Jurkat, Clone E6-1 (cell line): ENCODE measurements around the gene OR6S1.
"Not testable (repeated sequence)": the region's sequence is repeated elsewhere in the genome, so short reads cannot be mapped to it uniquely, and the experiment has no call there.

Experiments used
- DNase-seq: peaks from one replicate; pipeline ENCODE4 v3.0.0-alpha.2; 2011; ENCODE audit warnings: low read depth, low spot score
- H3K4me3 ChIP-seq: 2 replicates; pipeline ENCODE4 v1.5.1; 2011; ENCODE audit warnings: mild to moderate bottlenecking, low read length, control low read depth, moderate library complexity

OR6S1 gene

DNA sequence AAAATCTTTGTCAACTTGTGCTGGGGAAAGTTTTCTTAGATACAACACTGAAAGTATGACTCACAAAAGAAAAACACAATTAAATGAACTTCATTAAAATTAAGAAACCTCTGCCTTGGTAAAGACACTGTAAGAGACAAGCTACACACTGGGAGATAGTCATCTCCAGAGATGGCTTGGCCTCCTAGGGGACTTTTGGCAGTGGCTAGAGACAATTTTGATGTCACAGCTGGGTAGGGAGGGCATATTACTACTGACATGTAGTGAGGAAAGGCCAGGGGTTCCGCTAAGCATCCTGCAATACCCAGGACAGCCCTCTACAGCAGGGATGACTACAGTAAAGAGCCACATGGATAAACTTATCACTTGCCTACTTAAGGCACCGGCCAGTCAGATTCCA lies 34.2 kb upstream of the OR6S1 start:
- DNase-seq = no peak
- H3K4me3 ChIP-seq = no peak overlapping the region

DNA sequence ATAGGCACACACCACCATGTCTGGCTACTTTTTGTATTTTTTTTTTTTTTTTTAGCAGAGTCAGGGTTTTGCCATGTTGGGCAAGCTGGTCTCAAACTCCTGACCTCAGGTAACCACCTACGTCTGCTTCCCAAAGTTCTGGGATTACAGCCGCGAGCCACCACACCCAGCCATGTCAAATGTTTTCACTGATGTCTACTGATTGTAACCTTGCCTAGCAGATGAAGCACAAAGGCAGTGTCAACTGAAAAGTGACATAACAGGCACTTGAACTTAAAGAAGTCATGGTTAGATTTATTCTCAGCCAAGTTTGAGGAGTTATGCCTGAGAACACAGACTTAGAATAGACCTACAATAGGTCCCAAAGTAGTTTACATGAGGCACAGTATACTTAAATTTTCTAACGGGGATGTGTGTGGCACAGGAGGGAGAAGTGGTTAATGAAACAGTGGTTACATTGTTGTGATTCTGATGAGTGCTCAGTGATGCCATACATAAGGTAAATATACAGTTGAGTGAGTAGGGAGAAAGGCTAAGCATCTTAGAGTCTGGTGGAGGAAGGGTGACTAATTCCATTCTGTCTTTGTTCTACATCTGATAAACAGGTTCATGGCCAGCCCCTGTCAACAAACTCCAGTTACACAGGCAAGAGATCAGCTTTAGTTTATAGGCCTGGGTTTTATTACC lies 30.2 kb upstream of the OR6S1 start:
- DNase-seq = no peak
- no peak overlapping the region for H3K4me3 ChIP-seq

DNA sequence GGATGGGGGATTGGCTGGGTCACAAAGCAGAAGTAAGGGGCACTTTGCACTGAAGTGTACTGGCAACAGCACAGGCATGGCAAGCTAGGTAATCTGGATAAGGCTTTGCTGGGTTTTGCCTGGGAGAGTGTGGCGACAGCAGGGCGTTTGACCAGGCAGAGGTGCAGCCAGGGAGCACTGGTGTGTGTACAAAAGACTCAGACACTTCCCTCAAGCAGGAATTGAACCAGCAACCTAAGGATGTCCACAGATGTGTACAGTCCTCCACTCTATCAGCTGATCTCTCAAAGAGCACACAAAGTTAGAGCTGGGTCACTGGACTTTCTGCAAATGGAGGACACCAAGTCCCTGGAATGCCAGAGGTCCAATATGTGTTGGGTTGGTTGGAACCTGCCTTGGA lies 27.5 kb upstream of the OR6S1 start:
- no peak for DNase-seq
- no peak overlapping the region for H3K4me3 ChIP-seq

DNA sequence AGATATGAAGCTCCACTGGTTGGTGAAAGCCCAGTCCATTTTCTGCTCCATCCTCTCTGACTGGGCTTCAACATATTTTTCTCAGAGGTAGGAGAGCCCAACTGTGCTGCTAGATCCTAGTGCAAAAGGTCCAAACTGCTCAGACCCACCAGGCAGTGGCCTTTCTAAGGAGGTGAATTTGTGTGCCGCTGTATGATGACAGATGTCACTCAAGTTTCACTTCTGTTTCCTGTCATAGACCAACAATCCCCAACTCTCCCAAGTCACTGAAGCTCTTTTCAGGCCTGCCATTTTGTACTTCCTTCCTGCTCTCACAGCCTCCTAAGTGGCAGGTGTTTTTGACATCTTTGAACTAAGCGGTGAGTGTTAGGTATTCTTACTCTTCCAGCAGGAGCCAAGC lies 26.5 kb upstream of the OR6S1 start:
- DNase-seq = peak; percentile 56

DNA sequence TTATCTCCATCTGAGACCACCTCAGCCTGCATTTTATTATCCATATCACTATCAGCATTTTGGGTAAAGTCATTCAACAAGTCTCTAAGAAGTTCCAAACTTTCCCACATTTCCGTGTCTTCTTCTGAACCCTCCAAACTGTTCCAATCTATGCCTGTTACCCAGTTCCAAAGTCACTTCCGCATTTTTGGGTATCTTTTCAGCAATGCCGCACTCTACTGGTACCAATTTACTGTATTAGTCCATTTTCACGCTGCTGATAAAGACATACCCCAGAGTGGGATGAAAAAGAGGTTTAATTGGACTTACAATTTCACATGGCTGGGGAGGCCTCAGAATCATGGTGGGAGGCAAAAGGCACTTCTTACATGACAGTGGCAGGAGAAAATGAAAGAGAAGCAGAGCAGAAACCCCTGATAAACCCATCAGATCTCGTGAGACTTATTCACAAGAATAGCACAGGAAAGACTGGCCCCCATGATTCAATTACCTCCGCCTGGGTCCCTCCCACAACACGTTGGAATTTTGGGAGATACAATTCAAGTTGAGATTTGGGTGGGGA lies 25.0 kb upstream of the OR6S1 start:
- not testable (repeated sequence) for H3K4me3 ChIP-seq, DNase-seq

More for the DNA sequence above, 26.5 kb upstream of the OR6S1 start:
- H3K4me3 ChIP-seq = no peak overlapping the region

DNA sequence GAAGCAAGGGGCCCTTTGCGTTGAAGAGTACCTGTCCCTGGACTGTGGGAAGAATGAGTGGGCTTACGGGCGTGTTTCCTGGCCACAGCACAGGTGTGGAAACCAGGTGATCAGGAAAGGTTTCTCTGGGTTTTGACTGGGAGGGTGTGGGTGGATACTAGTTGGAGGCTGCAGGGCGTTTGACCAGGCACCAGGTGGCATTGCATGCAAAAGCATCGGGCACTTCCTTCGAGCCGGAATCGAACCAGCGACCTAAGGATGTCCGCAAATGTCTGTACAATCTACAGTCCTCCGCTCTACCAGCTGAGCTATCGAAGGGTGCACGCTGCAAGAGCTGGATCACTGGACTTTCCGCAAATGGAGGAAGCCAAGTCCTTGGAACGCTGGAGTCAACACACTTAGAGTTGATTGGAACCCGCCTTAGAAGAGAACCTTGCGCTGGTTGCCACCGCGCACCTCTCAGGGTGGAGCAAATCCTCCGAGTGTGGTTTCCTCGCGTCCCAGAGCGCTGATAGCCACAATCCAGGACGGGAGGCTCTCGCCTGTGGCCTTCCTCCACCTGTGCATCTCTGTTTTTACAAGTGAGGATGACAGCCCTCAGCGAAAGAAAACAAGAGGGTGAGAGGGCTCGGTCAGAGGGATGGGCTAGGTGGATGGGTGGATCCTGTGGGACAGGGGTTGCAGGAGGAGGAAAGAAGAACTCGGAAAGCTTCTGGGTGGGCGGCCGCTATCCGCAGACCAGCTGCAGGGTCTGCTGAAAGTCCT lies 21.7 kb upstream of the OR6S1 start:
- no peak overlapping the region for H3K4me3 ChIP-seq
- DNase-seq = no peak

DNA sequence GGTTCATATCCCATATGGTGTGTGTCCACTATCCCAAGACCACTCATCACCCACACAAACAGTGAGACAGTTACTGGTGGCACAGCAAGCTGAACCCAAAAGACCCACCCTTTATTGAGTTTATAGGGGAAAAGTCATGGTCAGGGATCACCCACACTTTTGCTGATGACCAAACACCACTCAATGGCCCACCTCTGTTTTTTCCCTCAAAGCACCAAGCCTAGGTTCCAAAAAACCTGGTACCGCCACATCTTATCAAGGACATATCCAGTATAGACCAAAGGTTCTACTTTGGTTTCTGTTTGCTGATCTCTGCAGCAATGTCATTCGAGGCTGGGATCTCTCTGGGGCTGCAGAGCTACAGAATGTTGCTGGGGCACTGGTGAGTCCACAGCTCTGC lies 19.7 kb upstream of the OR6S1 start:
- DNase-seq = no peak
- no peak overlapping the region for H3K4me3 ChIP-seq

DNA sequence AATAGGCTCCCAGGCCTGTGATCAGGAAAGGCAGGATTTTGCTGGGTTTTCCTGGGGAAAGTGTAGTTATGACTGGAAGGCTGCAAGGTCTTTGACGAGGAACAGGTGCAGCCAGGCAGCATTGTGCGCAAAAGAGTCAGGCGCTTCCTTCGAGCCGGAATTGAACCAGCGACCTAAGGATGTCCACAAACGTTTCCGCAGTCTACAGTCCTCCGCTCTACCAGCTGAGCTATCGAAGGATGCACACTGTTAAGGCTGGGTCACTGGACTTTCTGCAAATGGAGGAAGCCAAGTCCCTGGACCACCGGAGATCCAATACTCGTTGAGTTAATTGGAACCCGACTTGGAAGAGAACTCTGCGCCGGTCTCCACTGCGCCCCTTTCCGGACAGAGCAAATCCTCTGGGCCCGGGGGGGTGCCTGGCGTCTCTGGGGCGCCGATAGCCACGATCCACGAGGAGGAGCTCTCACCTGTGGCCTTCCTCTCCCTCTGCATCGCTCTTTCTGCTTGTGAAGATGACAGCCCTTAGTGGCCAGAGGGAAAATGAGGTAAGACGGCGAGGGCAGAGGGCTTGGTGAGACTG lies 18.4 kb upstream of the OR6S1 start:
- no peak for DNase-seq
- H3K4me3 ChIP-seq = no peak overlapping the region

DNA sequence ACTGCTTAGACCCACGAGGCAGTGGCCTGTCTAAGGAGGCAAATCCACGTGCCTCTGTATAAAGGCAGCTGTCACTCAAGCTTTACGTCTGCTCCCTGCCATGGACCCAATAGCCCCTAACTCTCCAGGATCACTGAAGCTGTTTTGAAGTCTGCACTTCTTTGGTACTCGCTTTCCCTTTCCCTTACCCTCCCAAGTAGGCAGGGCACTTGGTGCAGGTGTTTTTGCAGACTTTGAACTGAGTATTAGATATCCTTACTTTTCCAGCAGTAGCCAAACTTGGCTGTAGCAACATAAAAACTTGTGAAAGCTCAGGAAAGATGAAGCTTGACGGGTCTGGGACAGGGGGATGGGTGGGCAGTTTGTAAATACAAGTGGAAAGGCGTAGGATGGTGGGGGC lies 17.8 kb upstream of the OR6S1 start:
- H3K4me3 ChIP-seq = no peak overlapping the region
- no peak for DNase-seq

DNA sequence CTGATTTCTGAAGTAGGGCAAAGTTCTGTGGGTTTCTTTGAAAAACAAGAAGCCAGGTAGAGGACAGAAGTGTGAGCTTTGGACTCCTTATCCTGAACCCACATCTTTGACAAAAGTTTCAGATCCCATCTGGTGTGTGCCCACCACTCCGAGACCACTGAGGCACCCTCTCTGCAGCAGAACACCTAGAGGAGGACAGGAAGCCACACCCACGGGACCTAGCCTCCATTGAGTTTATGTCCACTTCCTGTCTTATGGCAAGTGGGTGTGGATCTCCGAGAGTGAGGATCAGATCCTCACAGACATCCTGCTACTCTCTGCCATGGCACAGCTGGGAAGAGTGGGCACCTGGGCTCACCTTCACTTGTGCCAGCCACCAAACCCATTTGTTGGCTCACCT lies 16.8 kb upstream of the OR6S1 start:
- no peak overlapping the region for H3K4me3 ChIP-seq
- no peak for DNase-seq

DNA sequence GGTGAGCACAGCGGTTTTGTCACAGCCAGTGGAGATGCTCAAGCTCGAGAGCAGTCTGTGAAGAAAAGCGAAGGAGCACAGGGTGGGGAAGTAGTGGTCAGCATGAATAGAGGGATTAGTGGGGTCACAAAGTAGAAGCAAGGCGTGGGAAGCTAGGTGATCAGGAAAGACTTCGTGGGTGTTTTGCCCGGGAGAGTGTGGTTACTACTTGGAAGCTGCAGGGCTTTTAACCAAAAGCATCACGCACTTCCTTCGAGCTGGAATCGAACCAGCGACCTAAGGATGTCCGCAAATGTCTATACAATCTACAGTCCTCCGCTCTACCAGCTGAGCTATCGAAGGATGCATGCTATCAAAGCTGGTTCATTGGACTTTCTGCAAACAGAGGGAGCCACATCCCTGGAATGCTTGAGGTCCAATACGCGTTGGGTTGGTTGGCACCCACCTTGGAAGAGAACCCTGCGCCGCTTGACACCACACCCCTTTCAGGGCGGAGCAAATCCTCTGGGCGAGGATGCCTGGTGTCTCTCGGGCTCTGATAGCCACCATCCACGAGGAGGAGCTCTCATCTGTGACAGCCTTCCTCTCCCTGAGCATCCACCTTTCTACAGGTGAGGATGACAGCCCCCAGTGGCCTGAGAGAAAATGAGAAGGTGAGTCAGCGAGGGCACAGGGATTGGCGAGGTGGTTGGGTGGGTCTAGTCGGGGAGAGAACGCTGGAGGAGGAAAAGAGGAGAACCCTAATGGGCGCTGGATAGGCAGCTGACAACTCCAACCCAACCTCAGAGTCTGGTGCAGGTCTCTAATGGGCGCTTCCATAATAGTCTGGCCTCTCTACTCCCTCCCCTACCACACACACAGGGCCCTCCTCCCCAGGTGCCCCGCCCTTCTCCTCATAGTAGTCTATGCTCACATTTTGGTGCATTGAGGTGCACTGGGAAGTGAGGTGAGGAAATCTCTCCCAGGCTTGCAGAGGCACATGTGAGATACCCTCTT lies 16.0 kb upstream of the OR6S1 start:
- DNase-seq = no peak
- H3K4me3 ChIP-seq = no peak overlapping the region

DNA sequence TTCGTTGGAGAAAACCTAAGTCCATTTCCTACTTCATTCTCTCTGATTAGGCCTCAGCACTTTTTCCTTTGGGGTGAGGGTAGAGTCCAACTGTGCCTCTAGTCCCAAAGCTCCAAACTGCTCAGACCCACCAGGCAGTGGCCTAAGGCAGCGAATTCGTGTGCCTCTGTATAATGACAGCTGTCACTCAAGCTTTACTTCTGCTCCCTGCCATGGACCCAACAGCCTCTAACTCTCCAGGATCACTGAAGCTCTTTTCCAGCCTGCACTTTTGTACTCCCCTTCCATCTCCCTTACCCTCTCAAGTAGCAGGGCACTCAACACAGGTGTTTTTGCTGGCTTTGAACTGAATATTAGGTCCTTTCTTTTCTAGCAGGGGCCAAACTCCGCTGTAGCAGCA lies 14.8 kb upstream of the OR6S1 start:
- no peak overlapping the region for H3K4me3 ChIP-seq
- DNase-seq = no peak

DNA sequence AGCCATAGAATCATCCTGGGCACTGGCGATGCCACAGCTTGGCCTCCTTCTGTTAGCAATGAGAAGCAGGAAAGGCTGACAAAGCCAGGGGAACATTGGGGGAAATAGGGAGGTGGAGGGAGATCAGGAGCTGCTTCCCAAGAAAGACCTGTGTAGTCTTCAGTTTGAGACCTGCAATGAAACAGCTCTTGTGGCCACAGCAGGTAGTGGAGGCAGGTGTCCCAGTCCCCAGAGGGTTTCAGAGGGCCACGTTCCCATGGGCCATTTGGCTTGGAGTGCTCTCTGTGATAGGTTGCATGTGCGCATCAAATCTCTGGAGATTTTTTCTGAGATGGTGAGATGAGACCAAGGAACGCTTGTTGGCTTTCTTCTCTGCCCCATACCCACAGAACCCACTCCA lies 14.4 kb upstream of the OR6S1 start:
- no peak for DNase-seq
- H3K4me3 ChIP-seq = no peak overlapping the region

DNA sequence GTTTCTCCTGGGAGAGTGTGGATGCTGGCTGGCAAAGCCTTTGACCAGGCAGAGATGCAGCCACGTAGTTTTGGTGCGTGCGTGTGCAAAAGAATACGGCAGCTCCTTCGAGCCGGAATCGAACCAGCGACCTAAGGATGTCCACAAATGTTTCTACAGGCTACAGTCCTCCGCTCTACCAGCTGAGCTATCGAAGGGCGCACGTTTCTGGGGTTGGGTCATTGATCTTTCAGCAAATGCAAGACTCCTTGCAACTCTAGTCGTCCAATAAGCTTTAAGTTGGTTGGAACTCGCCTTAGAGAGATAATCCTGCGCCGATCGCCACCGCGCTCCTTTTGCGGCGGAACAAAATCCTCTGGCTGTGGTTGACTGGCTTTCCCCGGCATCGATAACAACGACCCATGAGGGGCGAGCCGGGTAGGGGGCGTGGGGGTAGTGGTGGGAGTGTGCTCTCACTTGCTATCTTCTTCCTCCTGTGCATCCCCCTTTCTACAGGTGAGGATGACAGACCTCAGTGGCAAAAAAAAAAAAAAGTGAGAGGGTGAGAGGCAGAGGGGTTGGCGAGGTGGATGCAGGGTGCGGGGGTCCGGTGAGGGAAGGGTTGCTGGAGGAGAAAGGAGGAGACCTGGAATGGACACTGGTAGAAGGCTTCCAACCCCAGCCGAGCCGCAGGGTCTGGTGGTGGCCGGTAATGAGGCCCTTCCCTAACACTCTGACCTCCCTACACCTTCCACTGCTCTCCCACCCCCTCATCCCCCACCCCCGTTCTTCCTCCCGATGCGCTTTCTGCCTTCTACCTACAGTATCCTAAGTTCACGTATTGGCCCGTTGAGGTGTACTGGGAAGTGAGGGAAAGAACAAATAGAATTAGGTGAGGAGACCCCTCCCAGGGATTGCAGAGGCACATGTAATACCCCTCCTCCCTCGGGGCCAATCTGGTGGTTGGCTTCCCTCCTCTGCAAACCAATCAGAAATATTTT lies 11.8 kb upstream of the OR6S1 start:
- no peak overlapping the region for H3K4me3 ChIP-seq

DNA sequence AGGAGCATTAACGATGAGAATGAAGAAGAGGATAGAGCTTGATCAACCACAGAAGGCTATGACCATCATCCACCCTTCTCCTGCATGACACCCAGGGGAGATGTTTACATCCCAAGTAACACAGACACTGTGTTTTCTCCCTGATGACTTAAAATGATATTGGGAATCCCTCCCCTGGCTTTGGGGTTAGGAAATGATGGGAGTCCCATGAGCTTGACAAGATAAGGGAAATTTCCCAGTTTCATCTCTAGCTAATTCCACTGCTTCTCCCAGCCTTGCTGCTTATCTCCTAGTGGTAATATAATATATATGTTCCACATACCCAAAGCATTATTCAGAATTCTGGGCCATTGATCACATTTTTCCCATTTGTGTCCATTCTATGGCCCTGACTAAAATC lies 4.0 kb upstream of the OR6S1 start:
- no peak overlapping the region for H3K4me3 ChIP-seq
- no peak for DNase-seq

More for the DNA sequence above, 11.8 kb upstream of the OR6S1 start:
- no peak for DNase-seq

DNA sequence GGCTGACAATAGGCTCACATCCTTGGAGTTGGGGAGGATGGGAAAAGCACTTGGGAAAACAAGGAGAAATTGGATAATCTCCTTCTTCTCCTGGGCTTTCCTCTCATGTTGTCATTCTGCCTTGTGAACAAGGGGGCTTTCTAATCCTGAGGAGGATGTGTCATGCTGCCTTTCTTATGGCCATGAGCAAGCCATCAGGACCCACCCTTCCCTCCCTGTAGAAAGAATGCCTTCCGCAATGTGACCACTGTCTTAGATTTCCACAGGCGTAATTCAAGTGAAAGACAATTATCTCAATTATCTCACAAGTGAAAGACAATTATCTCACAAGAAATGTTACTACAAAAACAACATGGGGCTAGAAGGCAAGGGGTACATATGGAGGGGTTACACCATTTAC lies 3.0 kb upstream of the OR6S1 start:
- no peak for DNase-seq
- no peak overlapping the region for H3K4me3 ChIP-seq

DNA sequence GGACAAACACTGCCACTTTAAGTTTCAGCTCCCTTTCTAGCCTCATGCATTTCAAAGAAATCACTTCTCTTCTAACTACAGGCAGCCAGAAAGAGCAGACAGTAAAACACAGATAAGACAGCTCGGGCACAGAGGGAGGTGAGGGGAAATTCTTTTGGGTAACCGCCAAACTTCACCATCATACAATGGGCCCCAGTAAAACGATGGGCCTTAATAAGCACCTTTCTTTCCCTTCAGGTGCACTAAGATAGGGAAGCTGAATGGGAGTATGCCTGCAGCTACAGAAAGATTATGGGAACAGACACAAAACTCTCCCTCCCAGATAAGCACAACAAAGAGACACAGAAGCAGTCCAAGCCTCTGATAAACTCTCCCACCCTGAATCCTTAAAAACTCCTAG lies 1.3 kb upstream of the OR6S1 start:
- DNase-seq = not testable (repeated sequence)

DNA sequence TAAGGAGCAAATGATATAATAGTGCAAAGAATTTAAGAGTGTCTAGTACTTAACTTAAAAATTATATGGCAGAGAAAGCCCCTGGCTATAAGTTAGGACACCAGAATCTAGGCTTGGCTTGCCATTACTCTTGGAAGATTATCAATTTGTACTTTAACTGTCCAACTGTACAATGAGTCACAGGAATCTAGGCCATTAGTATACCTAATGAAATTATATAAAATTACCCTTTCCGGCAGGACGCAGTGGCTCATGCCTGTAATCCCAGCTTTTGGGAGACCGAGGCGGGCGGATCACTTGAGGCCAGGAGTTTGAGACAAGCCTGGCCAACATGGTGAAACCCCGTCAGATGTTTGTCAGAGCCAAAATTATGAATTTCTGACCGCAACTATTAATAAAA lies 691 bp upstream of the OR6S1 start:
- no peak for DNase-seq
- H3K4me3 ChIP-seq = no peak overlapping the region

More for the DNA sequence above, 1.3 kb upstream of the OR6S1 start:
- not testable (repeated sequence) for H3K4me3 ChIP-seq
